OCI-LY7 (cell line): ENCODE results near the gene CBFA2T3.

Source experiments
- EZH2phosphoT487 ChIP-seq: fragments of 200-600 bp; sonication (generic); IDR thresholded peaks from 2 replicates; pipeline ENCODE4 v1.6.1; 2018; ENCODE audit warnings: low read depth, borderline replicate concordance, mild to moderate bottlenecking, mixed run types, antibody characterized with exemption, low read length, moderate library complexity, mixed read lengths
- TF ChIP-seq, protein P1 (sequence below): fragments of 200-600 bp; sonication (generic); conservative IDR thresholded peaks from 2 replicates; pipeline ENCODE4 v1.5.1; 2014; ENCODE audit warnings: mild to moderate bottlenecking, antibody characterized with exemption, low read length, moderate library complexity, mixed read lengths

DNA sequence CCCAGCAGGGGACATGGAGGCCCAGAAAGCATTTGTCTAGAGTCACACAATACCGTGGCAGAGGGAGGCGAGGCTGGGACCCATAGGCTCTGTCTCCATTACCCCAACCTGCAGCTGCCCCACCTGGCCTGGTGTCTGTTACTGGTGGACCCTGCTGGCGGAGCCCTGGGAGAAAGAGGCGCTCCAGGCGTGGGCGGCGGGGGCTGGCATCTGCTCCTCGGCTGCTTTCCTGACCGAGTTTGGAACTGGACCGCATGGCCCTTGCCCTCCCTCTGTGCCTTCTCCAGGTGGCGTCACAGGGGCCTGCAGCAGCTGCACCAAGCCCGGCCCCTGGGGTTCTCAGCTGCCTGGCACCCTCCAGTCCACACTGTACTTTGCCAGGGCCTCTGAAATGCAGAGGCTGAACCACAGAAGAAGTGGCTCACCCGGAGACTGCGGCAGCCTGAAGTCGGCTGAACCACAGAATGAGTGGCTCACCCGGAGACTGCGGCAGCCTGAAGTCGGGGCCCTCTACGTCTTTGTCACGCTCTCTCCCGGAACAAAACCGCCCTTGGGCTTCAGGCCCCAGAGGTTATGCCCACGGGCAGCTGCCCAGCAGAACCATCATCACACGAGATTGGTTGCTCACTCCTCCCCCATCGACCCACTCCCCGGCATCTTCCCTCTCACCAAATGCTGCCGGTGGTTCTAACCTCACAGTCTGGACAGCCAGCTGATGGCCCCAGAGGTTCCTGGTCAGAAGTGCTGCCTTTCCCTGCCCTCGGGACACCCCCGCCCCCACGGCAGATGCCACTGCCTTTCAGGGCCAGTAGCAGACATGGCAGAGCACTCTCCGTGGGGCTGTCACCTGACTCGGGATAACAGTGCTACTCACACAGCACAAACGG, 20.2 kb downstream of the CBFA2T3 start:
- TF ChIP-seq, protein P1, sequence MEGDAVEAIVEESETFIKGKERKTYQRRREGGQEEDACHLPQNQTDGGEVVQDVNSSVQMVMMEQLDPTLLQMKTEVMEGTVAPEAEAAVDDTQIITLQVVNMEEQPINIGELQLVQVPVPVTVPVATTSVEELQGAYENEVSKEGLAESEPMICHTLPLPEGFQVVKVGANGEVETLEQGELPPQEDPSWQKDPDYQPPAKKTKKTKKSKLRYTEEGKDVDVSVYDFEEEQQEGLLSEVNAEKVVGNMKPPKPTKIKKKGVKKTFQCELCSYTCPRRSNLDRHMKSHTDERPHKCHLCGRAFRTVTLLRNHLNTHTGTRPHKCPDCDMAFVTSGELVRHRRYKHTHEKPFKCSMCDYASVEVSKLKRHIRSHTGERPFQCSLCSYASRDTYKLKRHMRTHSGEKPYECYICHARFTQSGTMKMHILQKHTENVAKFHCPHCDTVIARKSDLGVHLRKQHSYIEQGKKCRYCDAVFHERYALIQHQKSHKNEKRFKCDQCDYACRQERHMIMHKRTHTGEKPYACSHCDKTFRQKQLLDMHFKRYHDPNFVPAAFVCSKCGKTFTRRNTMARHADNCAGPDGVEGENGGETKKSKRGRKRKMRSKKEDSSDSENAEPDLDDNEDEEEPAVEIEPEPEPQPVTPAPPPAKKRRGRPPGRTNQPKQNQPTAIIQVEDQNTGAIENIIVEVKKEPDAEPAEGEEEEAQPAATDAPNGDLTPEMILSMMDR = no peak
- TF ChIP-seq EZH2phosphoT487 = no peak
